ENCODE results near the gene TFR2. TPM values are rescaled to one million over a fixed set of nuclear protein-coding genes. Genes with fewer than 3 reads are reported as not detected.

The TFR2 gene
- total and polyA plus RNA-seq, 2 donors (not counting 1 experiment from before 2014, with no cell fraction given) = 5.9 to 10.0 TPM

DNA sequence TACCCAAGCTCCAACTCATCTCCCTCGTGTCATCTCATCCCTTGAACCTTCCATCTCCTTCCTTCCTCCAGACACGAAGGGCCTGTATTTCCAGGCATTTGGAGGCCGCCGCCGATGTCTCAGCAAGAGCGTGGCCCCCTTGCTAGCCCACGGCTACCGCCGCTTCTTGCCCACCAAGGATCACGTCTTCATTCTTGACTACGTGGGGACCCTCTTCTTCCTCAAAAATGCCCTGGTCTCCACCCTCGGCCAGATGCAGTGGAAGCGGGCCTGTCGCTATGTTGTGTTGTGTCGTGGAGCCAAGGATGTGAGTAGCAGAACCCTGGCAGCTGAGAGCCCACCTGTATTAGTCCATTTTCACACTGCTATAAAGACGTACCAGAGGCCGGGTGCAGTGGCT, 49.8 kb downstream of the TFR2 start:
- Histone ChIP-seq H4K20me1 (ENCODE audit: control insufficient read depth, insufficient read depth, low read length, poor library complexity, severe bottlenecking) (no peaks in the 10 kb centered on the region), H3K27me3 (replicated peaks in 1 of 4; ENCODE audit: control extremely low read depth in 1 of 4, control insufficient read depth in 3 of 4, insufficient read depth in 4 of 4, low read length in 3 of 4) (peaks cover 0 to 22% (median 7%) of the 10 kb centered on the region in 4 experiments), H3K4me1 (ENCODE audit: control insufficient read depth in 2 of 2, insufficient read depth in 2 of 2, low read length in 2 of 2) (peaks cover 4 to 6% of the 10 kb centered on the region in 2 donors), H3K9me3 (ENCODE audit: control extremely low read depth in 1 of 3, control insufficient read depth in 2 of 3, insufficient read depth in 1 of 3, low read length in 2 of 3) (no peaks in the 10 kb centered on the region), H2AFZ (ENCODE audit: insufficient read depth, low read depth, low read length, poor library complexity, severe bottlenecking) (no peak overlapping the region), H3K4me2 (replicated peaks; ENCODE audit: low read depth, low read length, poor library complexity, severe bottlenecking) (no peak overlapping the region), H3K4me3 (ENCODE audit: control extremely low read depth in 1 of 5, extremely low read depth in 1 of 5, insufficient read depth in 1 of 5, low read depth in 2 of 5, low read length in 4 of 5) (no peak overlapping the region), H3K27ac (ENCODE audit: low read length in 2 of 2) (no peak overlapping the region), H3K79me2 (ENCODE audit: control insufficient read depth, insufficient read depth, low read length) (peaks cover 3% of the 10 kb centered on the region), H3K36me3 (replicated peaks in 1 of 2; ENCODE audit: control extremely low read depth in 1 of 2, control insufficient read depth in 1 of 2, extremely low read depth in 1 of 2, insufficient read depth in 2 of 2, low read length in 1 of 2) (no peaks in the 10 kb centered on the region), H3K9ac (ENCODE audit: low read length) (no peak overlapping the region)
- Mint-ChIP-seq H3K27ac (no peak overlapping the region), H3K27me3 (peaks cover 19% of the 10 kb centered on the region), H3K4me1 (peaks cover 7% of the 10 kb centered on the region), H3K4me3 (no peak overlapping the region), H3K9me3 (ENCODE audit: insufficient read depth) (no peaks in the 10 kb centered on the region)
- ATAC-seq (ENCODE audit: low read depth) (no peak), DNase-seq (no peak)
- WGBS (ENCODE audit: insufficient coverage) = 95% methylated on average over 14 of the region's 17 CpGs
- intact Hi-C loops (cut with micrococcal nuclease) = no loop called here
- POLR2A ChIA-PET = interaction anchor here (0.7 kb wide), 1 partner anchor 94 kb away, joined by 4 read pairs; no protein-coding TSS in a partner anchor
- CTCF ChIA-PET = interaction anchor here (1.3 to 11.1 kb wide), 3 partner anchors 14 to 29 kb away, joined by 3 to 226 read pairs (median 5); partner anchors contain the start of gene MOSPD3
- no peak for TF ChIP-seq EZH2 (IDR thresholded peaks at IDR 0.05; ENCODE audit: borderline replicate concordance, insufficient read depth, low read depth, low read length, poor library complexity, severe bottlenecking)
- TF ChIP-seq, protein P1, sequence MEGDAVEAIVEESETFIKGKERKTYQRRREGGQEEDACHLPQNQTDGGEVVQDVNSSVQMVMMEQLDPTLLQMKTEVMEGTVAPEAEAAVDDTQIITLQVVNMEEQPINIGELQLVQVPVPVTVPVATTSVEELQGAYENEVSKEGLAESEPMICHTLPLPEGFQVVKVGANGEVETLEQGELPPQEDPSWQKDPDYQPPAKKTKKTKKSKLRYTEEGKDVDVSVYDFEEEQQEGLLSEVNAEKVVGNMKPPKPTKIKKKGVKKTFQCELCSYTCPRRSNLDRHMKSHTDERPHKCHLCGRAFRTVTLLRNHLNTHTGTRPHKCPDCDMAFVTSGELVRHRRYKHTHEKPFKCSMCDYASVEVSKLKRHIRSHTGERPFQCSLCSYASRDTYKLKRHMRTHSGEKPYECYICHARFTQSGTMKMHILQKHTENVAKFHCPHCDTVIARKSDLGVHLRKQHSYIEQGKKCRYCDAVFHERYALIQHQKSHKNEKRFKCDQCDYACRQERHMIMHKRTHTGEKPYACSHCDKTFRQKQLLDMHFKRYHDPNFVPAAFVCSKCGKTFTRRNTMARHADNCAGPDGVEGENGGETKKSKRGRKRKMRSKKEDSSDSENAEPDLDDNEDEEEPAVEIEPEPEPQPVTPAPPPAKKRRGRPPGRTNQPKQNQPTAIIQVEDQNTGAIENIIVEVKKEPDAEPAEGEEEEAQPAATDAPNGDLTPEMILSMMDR (IDR thresholded peaks at IDR 0.05) = no peak

DNA sequence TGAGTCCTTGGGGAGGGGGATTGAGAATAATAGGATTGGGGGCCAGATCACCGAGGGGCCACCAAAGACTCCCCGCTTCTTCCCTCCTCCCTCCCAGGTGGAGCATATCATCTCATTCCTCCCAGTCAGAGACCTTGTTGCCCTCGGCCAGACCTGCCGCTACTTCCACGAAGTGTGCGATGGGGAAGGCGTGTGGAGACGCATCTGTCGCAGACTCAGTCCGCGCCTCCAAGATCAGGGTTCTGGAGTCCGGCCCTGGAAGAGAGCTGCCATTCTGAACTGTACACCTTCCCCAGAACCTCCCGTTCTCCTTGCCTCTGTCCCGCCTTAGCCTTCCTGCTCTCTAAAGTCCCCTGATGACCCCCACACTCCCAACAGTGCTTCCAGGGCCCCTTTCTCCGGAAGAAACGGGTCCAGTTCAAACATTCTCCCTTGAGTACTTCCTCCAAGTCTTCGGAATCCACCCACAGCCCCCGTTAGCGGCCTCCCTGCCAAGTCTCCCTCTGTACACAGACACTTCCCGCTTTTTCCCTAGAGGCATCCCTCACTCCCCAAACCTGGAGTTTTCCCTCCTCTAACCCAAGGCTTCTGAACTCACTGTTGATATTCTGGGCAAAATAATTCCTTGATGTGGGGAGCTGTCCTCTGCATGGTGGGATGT, 51.1 kb downstream of the TFR2 start:
- Histone ChIP-seq H3K79me2 (ENCODE audit: control insufficient read depth, insufficient read depth, low read length) (peaks cover 7% of the 10 kb centered on the region), H3K4me2 (replicated peaks; ENCODE audit: low read depth, low read length, poor library complexity, severe bottlenecking) (no peak overlapping the region), H3K9me3 (ENCODE audit: control extremely low read depth in 1 of 3, control insufficient read depth in 2 of 3, insufficient read depth in 1 of 3, low read length in 2 of 3) (no peaks in the 10 kb centered on the region), H3K27me3 (replicated peaks in 1 of 4; ENCODE audit: control extremely low read depth in 1 of 4, control insufficient read depth in 3 of 4, insufficient read depth in 4 of 4, low read length in 3 of 4) (peaks cover 0 to 22% (median 7%) of the 10 kb centered on the region in 4 experiments), H3K4me3 (ENCODE audit: control extremely low read depth in 1 of 5, extremely low read depth in 1 of 5, insufficient read depth in 1 of 5, low read depth in 2 of 5, low read length in 4 of 5) (no peak overlapping the region), H3K4me1 (ENCODE audit: control insufficient read depth in 2 of 2, insufficient read depth in 2 of 2, low read length in 2 of 2) (peaks cover 4 to 7% of the 10 kb centered on the region in 2 donors), H3K36me3 (replicated peaks in 1 of 2; ENCODE audit: control extremely low read depth in 1 of 2, control insufficient read depth in 1 of 2, extremely low read depth in 1 of 2, insufficient read depth in 2 of 2, low read length in 1 of 2) (no peaks in the 10 kb centered on the region), H3K27ac (ENCODE audit: low read length in 2 of 2) (no peak overlapping the region), H2AFZ (ENCODE audit: insufficient read depth, low read depth, low read length, poor library complexity, severe bottlenecking) (no peak overlapping the region), H4K20me1 (ENCODE audit: control insufficient read depth, insufficient read depth, low read length, poor library complexity, severe bottlenecking) (peaks cover 8% of the 10 kb centered on the region), H3K9ac (ENCODE audit: low read length) (no peak overlapping the region)
- 53% methylated on average over 18 of the region's 20 CpGs for WGBS (ENCODE audit: insufficient coverage)
- ChIA-PET CTCF (interaction anchor here (1.5 to 11.1 kb wide), 5 partner anchors 19 to 120 kb away, joined by 5 to 226 read pairs (median 10); partner anchors contain the start of gene MOSPD3), POLR2A (no interaction called here)
- H3K27ac Mint-ChIP-seq = no peak overlapping the region
- H3K4me1 Mint-ChIP-seq = peaks cover 13% of the 10 kb centered on the region
- TF ChIP-seq, protein P1 (IDR thresholded peaks at IDR 0.05) = no peak
- no peak for TF ChIP-seq EZH2 (IDR thresholded peaks at IDR 0.05; ENCODE audit: borderline replicate concordance, insufficient read depth, low read depth, low read length, poor library complexity, severe bottlenecking)
- H3K4me3 Mint-ChIP-seq = no peak overlapping the region
- intact Hi-C loops (cut with micrococcal nuclease) = no loop called here
- H3K27me3 Mint-ChIP-seq = peaks cover 19% of the 10 kb centered on the region
- no peak for ATAC-seq (ENCODE audit: low read depth)
- DNase-seq = no peak
- H3K9me3 Mint-ChIP-seq (ENCODE audit: insufficient read depth) = no peaks in the 10 kb centered on the region

Data from B cell (primary cell).